ENCODE measurements around the gene PECR.

DNA sequence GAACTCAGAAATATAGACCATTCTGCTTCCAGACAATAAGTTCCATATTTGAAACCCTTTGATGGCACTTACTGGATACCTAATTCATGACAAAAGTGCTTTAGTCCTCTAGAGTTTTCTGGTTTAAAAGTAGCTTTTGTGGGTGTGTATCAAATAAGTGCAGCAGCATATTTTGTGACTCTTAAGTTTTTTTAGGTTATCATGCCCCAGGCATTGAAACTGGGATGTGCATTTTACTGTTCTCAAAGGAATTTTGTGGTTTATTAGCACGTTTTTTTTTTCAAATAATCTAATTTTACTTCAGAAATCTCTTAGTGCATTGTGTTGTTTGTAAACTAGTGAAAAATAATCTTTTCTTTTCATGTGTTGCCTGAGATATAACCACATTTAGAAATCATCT lies 29.0 kb upstream of the PECR start:
- TF ChIP-seq, protein P1, sequence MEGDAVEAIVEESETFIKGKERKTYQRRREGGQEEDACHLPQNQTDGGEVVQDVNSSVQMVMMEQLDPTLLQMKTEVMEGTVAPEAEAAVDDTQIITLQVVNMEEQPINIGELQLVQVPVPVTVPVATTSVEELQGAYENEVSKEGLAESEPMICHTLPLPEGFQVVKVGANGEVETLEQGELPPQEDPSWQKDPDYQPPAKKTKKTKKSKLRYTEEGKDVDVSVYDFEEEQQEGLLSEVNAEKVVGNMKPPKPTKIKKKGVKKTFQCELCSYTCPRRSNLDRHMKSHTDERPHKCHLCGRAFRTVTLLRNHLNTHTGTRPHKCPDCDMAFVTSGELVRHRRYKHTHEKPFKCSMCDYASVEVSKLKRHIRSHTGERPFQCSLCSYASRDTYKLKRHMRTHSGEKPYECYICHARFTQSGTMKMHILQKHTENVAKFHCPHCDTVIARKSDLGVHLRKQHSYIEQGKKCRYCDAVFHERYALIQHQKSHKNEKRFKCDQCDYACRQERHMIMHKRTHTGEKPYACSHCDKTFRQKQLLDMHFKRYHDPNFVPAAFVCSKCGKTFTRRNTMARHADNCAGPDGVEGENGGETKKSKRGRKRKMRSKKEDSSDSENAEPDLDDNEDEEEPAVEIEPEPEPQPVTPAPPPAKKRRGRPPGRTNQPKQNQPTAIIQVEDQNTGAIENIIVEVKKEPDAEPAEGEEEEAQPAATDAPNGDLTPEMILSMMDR (conservative IDR thresholded peaks at IDR 0.05; ENCODE audit: low read length): no peak
- TF ChIP-seq EZH2phosphoT487 (IDR thresholded peaks at IDR 0.05; ENCODE audit: borderline replicate concordance, low read depth, low read length): no peak
